GM12874 (cell line): ENCODE data around the gene KLHL28.

Experiments used
- CTCF ChIP-seq: IDR thresholded peaks from 2 replicates; pipeline ENCODE4 v1.5.1; 2011; ENCODE audit warnings: low read depth, mild to moderate bottlenecking, control low read depth, low read length, moderate library complexity; ENCODE audit not compliant: insufficient read depth

KLHL28 gene

GRCh38 chr14:44959538-44959937 lies 2.2 kb downstream of the KLHL28 start:
- TF ChIP-seq CTCF: no peak

- no peak for TF ChIP-seq CTCF
Observed at GRCh38 chr14:44956866-44957265, 4.9 kb downstream of the KLHL28 start.

- no peak for TF ChIP-seq CTCF
Observed at GRCh38 chr14:44955528-44955927, 6.2 kb downstream of the KLHL28 start.

- no peak for TF ChIP-seq CTCF
Observed at GRCh38 chr14:44954750-44955149, 7.0 kb downstream of the KLHL28 start.

GRCh38 chr14:44952391-44953110 lies 9.2 kb downstream of the KLHL28 start:
- TF ChIP-seq CTCF: no peak

- no peak for TF ChIP-seq CTCF
Observed at GRCh38 chr14:44951051-44951450, 10.7 kb downstream of the KLHL28 start.

- no peak for TF ChIP-seq CTCF
Observed at GRCh38 chr14:44945264-44945663, 16.5 kb downstream of the KLHL28 start.

GRCh38 chr14:44944107-44944506 lies 17.6 kb downstream of the KLHL28 start:
- TF ChIP-seq CTCF: no peak
